Measurements from ENCODE around the gene MSANTD2.

DNA sequence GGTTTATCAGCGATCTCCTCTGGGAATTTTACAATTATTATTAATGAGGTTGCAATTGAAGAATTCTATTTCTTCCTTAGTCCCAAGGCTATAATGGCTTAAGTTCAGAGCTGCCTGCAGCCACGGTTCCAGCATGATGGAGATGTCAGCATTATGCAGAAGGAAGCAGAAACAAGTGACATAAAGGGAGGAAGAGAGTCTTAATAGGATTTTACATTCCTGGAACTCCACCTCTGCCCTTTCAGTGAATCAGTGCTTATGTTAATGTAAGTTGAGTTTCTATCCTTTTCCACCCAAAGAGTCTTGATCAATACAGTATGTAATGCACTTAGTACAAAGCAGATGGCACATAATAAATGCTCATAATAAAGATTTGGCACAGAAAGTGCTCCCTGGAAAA lies 72.1 kb downstream of the MSANTD2 start:
- TF ChIP-seq CTCF (IDR thresholded peaks at IDR 0.05): no peak
- no peak for TF ChIP-seq POLR2A (IDR thresholded peaks at IDR 0.05)

Measured in right lobe of liver (tissue), 4 donors.